Measurements from ENCODE around the gene UBTF.

DNA sequence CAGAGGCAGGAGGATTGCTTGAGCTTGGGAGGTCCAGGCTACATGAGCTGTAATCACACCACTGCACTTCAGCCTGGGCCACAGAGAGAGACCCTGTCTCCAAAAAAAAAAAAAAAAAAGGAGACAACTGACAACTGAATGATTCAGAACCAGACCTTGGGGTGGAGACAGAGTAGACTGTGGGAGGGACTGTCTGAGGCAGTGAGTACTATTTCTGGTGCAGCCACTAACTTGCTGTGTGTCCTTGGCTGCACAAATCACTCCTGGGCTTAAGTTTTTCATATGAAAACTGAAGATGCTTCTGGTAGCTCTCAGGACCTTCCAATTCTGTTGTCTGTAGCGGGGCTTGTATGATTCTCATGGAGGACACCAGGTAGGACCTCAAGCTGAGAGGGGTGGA is 43.2 kb downstream of the UBTF start:
- TF ChIP-seq CTCF (IDR thresholded peaks at IDR 0.05): no peak
- no peak for TF ChIP-seq CEBPB (IDR thresholded peaks at IDR 0.05)
- TF ChIP-seq CHD2 (IDR thresholded peaks at IDR 0.05; ENCODE audit: low read length, partially characterized antibody): no peak
- TF ChIP-seq PHF8 (IDR thresholded peaks at IDR 0.05; ENCODE audit: borderline replicate concordance, low read depth): no peak
- no peak for TF ChIP-seq POLR2A (IDR thresholded peaks at IDR 0.05; ENCODE audit: low read length)
- TF ChIP-seq, protein P1, sequence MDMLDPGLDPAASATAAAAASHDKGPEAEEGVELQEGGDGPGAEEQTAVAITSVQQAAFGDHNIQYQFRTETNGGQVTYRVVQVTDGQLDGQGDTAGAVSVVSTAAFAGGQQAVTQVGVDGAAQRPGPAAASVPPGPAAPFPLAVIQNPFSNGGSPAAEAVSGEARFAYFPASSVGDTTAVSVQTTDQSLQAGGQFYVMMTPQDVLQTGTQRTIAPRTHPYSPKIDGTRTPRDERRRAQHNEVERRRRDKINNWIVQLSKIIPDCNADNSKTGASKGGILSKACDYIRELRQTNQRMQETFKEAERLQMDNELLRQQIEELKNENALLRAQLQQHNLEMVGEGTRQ (IDR thresholded peaks at IDR 0.05): no peak
- TF ChIP-seq HDAC2 (IDR thresholded peaks at IDR 0.05): no peak
- TF ChIP-seq EP300 (IDR thresholded peaks at IDR 0.05): no peak
- no peak for TF ChIP-seq HOXA7 (CRISPR knock-in tag; IDR thresholded peaks at IDR 0.05)
- no peak for TF ChIP-seq ESRRA (IDR thresholded peaks at IDR 0.05; ENCODE audit: borderline replicate concordance, low read length)
- no peak for TF ChIP-seq NFE2L2 (conservative IDR thresholded peaks at IDR 0.05; ENCODE audit: low read length)
- TF ChIP-seq, protein P2, sequence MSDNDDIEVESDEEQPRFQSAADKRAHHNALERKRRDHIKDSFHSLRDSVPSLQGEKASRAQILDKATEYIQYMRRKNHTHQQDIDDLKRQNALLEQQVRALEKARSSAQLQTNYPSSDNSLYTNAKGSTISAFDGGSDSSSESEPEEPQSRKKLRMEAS (IDR thresholded peaks at IDR 0.05): no peak
- no peak for TF ChIP-seq MAFK (IDR thresholded peaks at IDR 0.05; ENCODE audit: partially characterized antibody)
- TF ChIP-seq CHD4 (IDR thresholded peaks at IDR 0.05; ENCODE audit: borderline replicate concordance): no peak
